GM18508 (cell line): Measurements from ENCODE around the gene MSH4.
"Not testable (repeated sequence)": the region's sequence is repeated elsewhere in the genome, so short reads cannot be mapped to it uniquely, and the experiment has no call there.

Experiments
- ATAC-seq: cut with Tn5 transposase; IDR thresholded peaks from one replicate; pipeline ENCODE4 v1.9.1; 2021; ENCODE audit warnings: moderate number of reproducible peaks; ENCODE audit not compliant: insufficient read depth, unreplicated experiment

The MSH4 gene

DNA sequence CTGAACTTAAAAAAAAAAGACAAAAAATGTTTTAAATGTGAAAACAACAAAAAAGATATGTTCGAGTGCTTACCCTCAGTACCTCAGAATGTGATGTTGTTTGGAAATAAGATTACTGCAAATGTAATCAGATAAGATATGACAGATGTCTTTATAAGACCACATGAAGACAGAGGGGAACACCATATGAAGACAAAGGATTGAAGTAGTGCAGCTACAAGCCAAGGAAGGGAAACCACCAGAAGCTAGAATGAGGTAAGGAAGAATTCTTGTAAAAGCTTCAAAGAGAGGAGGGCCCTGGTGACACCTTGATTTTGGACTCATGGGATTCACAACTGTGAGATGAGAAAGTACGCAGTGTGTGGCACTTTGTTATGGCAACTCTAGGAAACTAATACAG, 120.2 kb downstream of the MSH4 start:
- ATAC-seq, result no peak

DNA sequence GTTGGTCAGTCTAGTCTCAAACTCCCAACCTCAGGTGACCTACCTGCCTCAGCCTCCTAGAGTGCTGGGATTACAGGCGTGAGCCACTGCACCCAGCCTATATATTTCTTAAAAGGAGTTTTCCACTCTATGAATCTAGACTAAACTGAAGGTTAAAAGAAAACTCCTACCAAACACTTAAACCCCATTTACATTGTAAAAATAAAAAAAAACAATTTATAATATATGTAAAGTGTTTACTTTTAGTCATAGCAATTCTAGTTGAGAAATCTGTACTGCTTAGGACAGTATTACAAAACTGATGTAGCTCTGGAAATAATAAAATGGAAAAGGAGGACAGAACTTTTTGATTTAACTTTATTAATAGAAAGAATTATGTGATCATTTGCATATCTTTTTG, 126.0 kb downstream of the MSH4 start:
- ATAC-seq, result no peak

DNA sequence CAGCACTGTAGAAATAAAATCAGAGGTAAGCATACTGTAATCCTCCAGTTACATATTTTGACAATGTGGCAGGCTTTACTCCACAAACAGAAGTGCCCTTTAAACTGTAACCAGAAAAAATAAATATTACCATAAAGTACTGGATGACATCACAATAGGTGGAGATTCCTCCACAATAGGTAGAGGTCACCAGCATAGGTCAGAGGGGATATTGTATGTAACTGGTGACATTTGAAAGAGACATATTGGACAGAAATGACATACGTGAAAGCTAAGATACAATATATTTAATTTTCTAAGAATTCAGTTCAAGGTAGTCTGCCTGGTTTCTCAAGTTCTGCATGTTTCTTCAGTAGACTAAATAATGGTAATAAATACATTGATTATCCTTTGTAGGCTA, 135.6 kb downstream of the MSH4 start, which contains the start of gene ASB17:
Gene ASB17, minus strand, starts transcription at position 101 of the 400 bp plus-strand sequence. CDS start 113 bp downstream, outside the sequence.
- no peak for ATAC-seq

DNA sequence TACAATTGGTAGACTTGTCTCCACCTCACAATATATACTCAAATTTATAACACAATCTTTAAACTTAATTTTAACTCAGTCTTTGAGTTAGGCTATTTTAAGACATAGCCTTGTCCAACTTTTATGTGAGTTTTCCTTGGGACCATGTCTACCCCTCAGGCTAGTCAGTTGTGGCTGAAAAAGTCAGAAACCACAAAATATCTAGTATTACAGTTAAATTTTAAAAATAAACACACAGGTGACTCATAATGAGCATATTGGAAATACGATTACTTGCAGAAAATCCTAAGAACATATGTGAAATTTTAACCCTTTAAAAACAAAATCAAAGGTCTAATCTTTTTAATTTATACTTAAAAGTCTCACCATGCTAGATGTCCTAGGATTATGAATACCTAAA, 140.4 kb downstream of the MSH4 start:
- ATAC-seq, result no peak

DNA sequence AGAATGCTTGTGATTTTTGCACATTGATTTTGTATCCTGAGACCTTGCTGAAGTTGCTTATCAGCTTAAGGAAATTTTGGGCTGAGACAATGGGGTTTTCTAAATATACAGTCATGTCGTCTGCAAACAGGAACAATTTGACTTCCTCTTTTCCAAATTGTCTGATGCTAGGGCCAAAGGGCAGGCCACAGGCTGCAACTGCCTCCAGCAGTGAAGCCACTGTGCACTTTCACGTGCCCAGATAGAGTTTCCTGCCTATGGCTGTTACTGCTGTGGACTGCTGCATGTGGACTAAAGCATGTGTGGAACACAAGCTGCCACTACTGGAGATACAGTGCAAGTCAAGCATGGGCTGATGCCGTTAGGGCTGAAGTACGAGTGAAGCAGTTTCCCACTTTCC, 146.4 kb downstream of the MSH4 start:
- ATAC-seq, result not testable (repeated sequence)

DNA sequence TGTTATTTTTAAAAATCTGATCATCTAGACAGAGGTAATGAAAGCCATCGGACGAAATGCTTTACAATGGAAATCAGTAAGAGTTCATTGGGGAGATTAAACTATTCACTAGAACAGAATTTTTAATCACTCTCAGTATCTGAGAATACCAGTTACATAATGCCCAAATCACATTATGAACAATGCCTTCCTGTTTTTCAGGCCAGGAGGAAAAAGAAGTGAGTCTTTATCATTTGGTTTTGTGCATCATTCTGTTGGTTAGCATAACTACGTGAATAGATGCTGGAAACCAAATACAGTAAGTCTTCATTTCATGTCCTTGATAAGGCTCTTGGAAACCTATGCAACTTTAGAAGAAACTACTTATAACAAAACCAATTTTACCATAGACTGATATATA, 153.5 kb downstream of the MSH4 start:
- ATAC-seq, result no peak

DNA sequence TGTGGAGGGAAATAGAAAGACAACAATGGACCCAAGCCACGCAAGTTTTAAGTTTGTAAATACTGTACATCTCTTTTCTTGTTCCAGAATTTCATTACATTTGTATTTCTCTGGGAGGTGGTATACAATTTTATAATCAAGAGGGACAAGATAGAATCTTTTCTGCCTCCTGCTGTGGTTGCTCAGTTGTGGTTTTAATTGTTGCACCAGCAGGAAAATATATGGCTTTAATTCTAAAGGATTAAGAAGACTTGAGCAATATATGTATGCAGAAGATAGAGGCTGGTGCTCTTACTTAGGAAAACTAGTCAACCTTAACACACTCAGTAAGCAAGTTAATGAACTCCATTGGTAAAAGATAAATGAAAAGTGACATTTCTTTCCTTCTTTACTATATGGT, 155.3 kb downstream of the MSH4 start:
- ATAC-seq, result no peak

DNA sequence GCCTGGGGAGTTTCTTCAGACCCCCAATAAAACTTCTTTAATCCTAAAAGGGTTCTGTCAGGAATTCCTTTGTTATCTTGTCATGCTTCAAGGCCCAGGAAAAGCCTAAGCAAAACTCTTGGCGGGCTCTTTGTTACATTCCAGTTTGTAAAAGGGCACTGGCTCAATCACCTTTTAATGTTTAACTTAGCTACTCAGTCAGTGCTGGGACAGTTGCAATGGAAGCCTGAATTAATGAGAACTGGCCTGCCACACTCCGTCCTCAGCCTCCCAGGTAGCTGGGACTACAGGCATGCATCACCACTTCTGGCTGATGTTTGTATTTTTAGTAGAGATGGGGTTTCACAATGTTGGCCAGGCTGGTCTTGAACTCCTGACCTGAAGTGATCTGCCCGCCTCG, 156.8 kb downstream of the MSH4 start:
- no peak for ATAC-seq

DNA sequence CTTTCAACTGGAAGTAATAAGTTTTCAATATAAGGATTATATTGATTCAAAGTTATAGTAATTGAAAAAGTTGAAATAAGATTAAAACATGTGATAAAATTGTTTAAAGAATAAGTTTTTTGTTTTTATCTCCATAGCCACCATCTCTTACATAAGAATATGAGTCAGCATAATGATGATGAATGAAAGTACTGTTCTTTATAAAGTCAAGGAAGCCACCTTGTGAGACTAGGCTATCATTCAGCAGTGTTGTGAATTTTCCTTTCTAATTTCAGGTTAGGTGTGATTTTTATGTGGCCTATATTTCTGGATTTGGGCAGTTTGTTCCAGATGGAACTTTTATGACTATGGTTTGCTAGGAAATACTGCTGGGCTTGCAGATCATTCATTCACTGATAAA, 157.9 kb downstream of the MSH4 start:
- ATAC-seq, result no peak
